IMR-90 (cell line): ENCODE measurements around the gene VPS37B. TPM values are rescaled to one million over a fixed set of nuclear protein-coding genes. Genes with fewer than 3 reads are reported as not detected.

ENCODE experiments used
- ATAC-seq: fragments of 200-7000 bp; cut with Tn5 transposase; 2 replicates; pipeline ENCODE4 v1.9.1; 2020; ENCODE audit warnings: low read depth, mild to moderate bottlenecking, moderate library complexity
- BruUV-seq: library from RNA; stranded (reverse); fragments of 400-500 nt; replicated peaks from 2 replicates; lab custom pipeline; 2021; lab: Mats Ljungman, UMichigan
- CTCF ChIA-PET: fragments of 300-600 bp; formaldehyde crosslinking; extraction: SDS; loops from one replicate; lab custom pipeline; 2021; ENCODE audit warnings: antibody characterized with exemption; lab: Yijun Ruan, JAX
- POLR2A ChIA-PET: fragments of 300-600 bp; sonication (Branson Sonifier 250); formaldehyde crosslinking; loops from one replicate; lab custom pipeline; 2022; ENCODE audit warnings: antibody characterized with exemption; ENCODE audit not compliant: unreplicated experiment; lab: Charles Lee
- DNase-seq: peaks from one replicate; pipeline ENCODE4 v3.0.0; 2013
- H2AFZ ChIP-seq: replicated peaks from 2 replicates; pipeline ENCODE3; 2013; ENCODE audit warnings: low read length, mild to moderate bottlenecking; ENCODE audit not compliant: poor library complexity
- H2AK5ac ChIP-seq: 2 replicates; pipeline ENCODE4 v1.6.1; 2013; ENCODE audit warnings: low read depth, low read length, inconsistent platforms
- H2AK9ac ChIP-seq: replicated peaks from 2 replicates; pipeline ENCODE3; 2013; ENCODE audit warnings: mild to moderate bottlenecking, low read depth, low read length, moderate library complexity; ENCODE audit not compliant: poor library complexity
- H2BK120ac ChIP-seq: 2 replicates; pipeline ENCODE4 v1.6.1; 2013; ENCODE audit warnings: low read depth, low read length, inconsistent platforms
- H2BK15ac ChIP-seq: 3 replicates; pipeline ENCODE4 v1.6.1; 2013; ENCODE audit warnings: low read depth, low read length, inconsistent platforms
- H2BK20ac ChIP-seq: 2 replicates; pipeline ENCODE4 v1.6.1; 2013; ENCODE audit warnings: low read depth, mild to moderate bottlenecking, inconsistent platforms, low read length, moderate library complexity
- H2BK5ac ChIP-seq: 2 replicates; pipeline ENCODE4 v1.6.1; 2013; ENCODE audit warnings: mild to moderate bottlenecking, low read depth, low read length, inconsistent platforms; ENCODE audit not compliant: poor library complexity, severe bottlenecking
- H3K14ac ChIP-seq: replicated peaks from 2 replicates; pipeline ENCODE4 v1.6.1; 2013; ENCODE audit warnings: low read depth, low read length, inconsistent platforms
- H3K18ac ChIP-seq: 2 replicates; pipeline ENCODE4 v1.6.1; 2013; ENCODE audit warnings: low read depth, low read length, control low read depth
- H3K23ac ChIP-seq: 2 replicates; pipeline ENCODE4 v1.6.1; 2013; ENCODE audit warnings: low read depth, low read length, inconsistent platforms
- H3K27ac ChIP-seq: 2 replicates; pipeline ENCODE4 v1.5.1; 2013; ENCODE audit warnings: mild to moderate bottlenecking, control low read depth, low read length; ENCODE audit not compliant: insufficient read depth
- H3K27me3 ChIP-seq: 2 replicates; pipeline ENCODE4 v1.6.1; 2013; ENCODE audit warnings: low read length; ENCODE audit not compliant: control insufficient read depth, insufficient read depth
- H3K36me3 ChIP-seq: 2 replicates; pipeline ENCODE4 v1.6.1; 2013; ENCODE audit warnings: low read length, mixed read lengths; ENCODE audit not compliant: control insufficient read depth, insufficient read depth
- H3K4ac ChIP-seq: 2 replicates; pipeline ENCODE4 v1.6.1; 2013; ENCODE audit warnings: low read depth, low read length, inconsistent platforms
- H3K4me1 ChIP-seq: 2 replicates; pipeline ENCODE4 v1.6.1; 2013; ENCODE audit warnings: low read length, mixed read lengths; ENCODE audit not compliant: control insufficient read depth, insufficient read depth
- H3K4me2 ChIP-seq: 2 replicates; pipeline ENCODE4 v1.6.1; 2013; ENCODE audit warnings: low read depth, mild to moderate bottlenecking, control low read depth, low read length, moderate library complexity
- H3K4me3 ChIP-seq: 2 replicates; pipeline ENCODE4 v1.5.1; 2013; ENCODE audit warnings: low read depth, mild to moderate bottlenecking, control low read depth, low read length, moderate library complexity; ENCODE audit not compliant: insufficient read depth
- H3K56ac ChIP-seq: 2 replicates; pipeline ENCODE4 v1.6.1; 2013; ENCODE audit warnings: low read length, inconsistent platforms; ENCODE audit not compliant: insufficient read depth; ENCODE audit errors: extremely low read depth
- H3K79me1 ChIP-seq, 2 experiments: 2 replicates each; pipeline ENCODE4 v1.6.1; 2013; ENCODE audit warnings: low read length in 2 of 2, inconsistent platforms in 1 of 2, low read depth in 1 of 2
- H3K9ac ChIP-seq: 2 replicates; pipeline ENCODE4 v1.6.1; 2013; ENCODE audit warnings: low read depth, low read length, control low read depth
- H3K9me1 ChIP-seq: 2 replicates; pipeline ENCODE4 v1.6.1; 2013; ENCODE audit warnings: low read length, inconsistent platforms; ENCODE audit not compliant: insufficient read depth
- H3K9me3 ChIP-seq: 2 replicates; pipeline ENCODE4 v1.6.1; 2013; ENCODE audit warnings: low read length; ENCODE audit not compliant: control insufficient read depth, insufficient read depth
- H4K20me1 ChIP-seq: 2 replicates; pipeline ENCODE4 v1.6.1; 2013; ENCODE audit warnings: low read length, inconsistent platforms; ENCODE audit not compliant: insufficient read depth
- H4K5ac ChIP-seq: 2 replicates; pipeline ENCODE4 v1.6.1; 2013; ENCODE audit warnings: mild to moderate bottlenecking, low read depth, low read length, control low read depth
- H4K8ac ChIP-seq, 2 experiments: 2 replicates each; pipeline ENCODE4 v1.6.1; 2013; ENCODE audit warnings: low read depth in 2 of 2, low read length in 2 of 2, control low read depth in 1 of 2, inconsistent platforms in 1 of 2
- H4K91ac ChIP-seq: 2 replicates; pipeline ENCODE4 v1.6.1; 2013; ENCODE audit warnings: low read depth, low read length, inconsistent platforms; ENCODE audit not compliant: insufficient read depth
- BHLHE40 ChIP-seq: fragments of 150-350 bp; IDR thresholded peaks from 2 replicates; pipeline ENCODE4 v1.6.1; 2016; ENCODE audit warnings: mild to moderate bottlenecking, low read depth, low read length
- CEBPB ChIP-seq: IDR thresholded peaks from 2 replicates; pipeline ENCODE4 v1.6.1; 2012; ENCODE audit warnings: low read depth, low read length, improper control_type of control experiment
- FOS ChIP-seq: fragments of 150-350 bp; IDR thresholded peaks from 2 replicates; pipeline ENCODE4 v1.6.1; 2016; ENCODE audit warnings: low read depth, low read length
- MAFK ChIP-seq: IDR thresholded peaks from 2 replicates; pipeline ENCODE4 v1.6.1; 2012; ENCODE audit warnings: low read depth, low read length, improper control_type of control experiment
- MAZ ChIP-seq: IDR thresholded peaks from 2 replicates; pipeline ENCODE4 v1.6.1; 2012; ENCODE audit warnings: low read depth, mild to moderate bottlenecking, low read length, improper control_type of control experiment, moderate library complexity, borderline replicate concordance
- NFE2L2 ChIP-seq: fragments of 150-350 bp; IDR thresholded peaks from 2 replicates; pipeline ENCODE4 v1.6.1; 2016; ENCODE audit warnings: low read depth, mild to moderate bottlenecking, low read length
- POLR2A ChIP-seq: IDR thresholded peaks from 2 replicates; pipeline ENCODE4 v1.6.1; 2012; ENCODE audit warnings: mild to moderate bottlenecking, low read depth, low read length
- RCOR1 ChIP-seq: IDR thresholded peaks from 2 replicates; pipeline ENCODE4 v1.6.1; 2012; ENCODE audit warnings: mild to moderate bottlenecking, low read length, improper control_type of control experiment; ENCODE audit not compliant: insufficient replicate concordance
- RFX5 ChIP-seq: IDR thresholded peaks from 2 replicates; pipeline ENCODE4 v1.8.0; 2012; ENCODE audit warnings: low read depth, mild to moderate bottlenecking, low read length, moderate library complexity
- WGBS, 2 experiments: methylation state at CpG; one replicate each; pipeline versions ENCODE4 v1.1.5 to v1.1.7; 2013; ENCODE audit warnings: missing lambda C conversion rate in 2 of 2; ENCODE audit not compliant: insufficient read length in 1 of 2; ENCODE audit errors: extremely low coverage in 2 of 2; 5-methylcytosine and 5-hydroxymethylcytosine counted together
- dilution Hi-C: fragments of 300-500 bp; cut with HindIII; formaldehyde crosslinking; loops from one replicate; pipeline ENCODE4 v1.14.3; 2018; ENCODE audit warnings: low sequenced_read_pairs; ENCODE audit not compliant: unreplicated experiment
- in situ Hi-C: fragments of 300-500 bp; cut with MboI; formaldehyde crosslinking; loops from 3 replicates; pipeline ENCODE4 v1.14.3; 2019; ENCODE audit warnings: low sequenced_read_pairs, inconsistent platforms, mixed read lengths
- intact Hi-C: fragments of 100-400 bp; cut with micrococcal nuclease; formaldehyde crosslinking; loops from 2 replicates; pipeline ENCODE4 v1.10.0; 2022
- polyA plus RNA-seq, 3 experiments: library from polyadenylated mRNA; depleted of rRNA; stranded (reverse); fragments of >200 nt; gene quantifications; 2 replicates each; pipeline ENCODE4 v1.2.3, GENCODE V29; 2012; ENCODE audit warnings: low replicate concordance in 1 of 3
- total RNA-seq: library from RNA; depleted of rRNA; stranded (reverse); fragments of >200 nt; gene quantifications from 2 replicates; pipeline ENCODE4 v1.2.3, GENCODE V29; 2012
- TF ChIP-seq, protein P1 (sequence below): conservative IDR thresholded peaks from 2 replicates; pipeline ENCODE4 v1.5.1; 2012; ENCODE audit warnings: mild to moderate bottlenecking, low read depth, low read length, improper control_type of control experiment
- TF ChIP-seq, protein P2 (sequence below): fragments of 150-350 bp; IDR thresholded peaks from 2 replicates; pipeline ENCODE4 v1.6.1; 2017; ENCODE audit warnings: mild to moderate bottlenecking, antibody characterized with exemption, low read length, low read depth

VPS37B gene
- total and polyA plus RNA-seq, 2 of the 4 experiments (the other 2 are of a cell fraction), result 8.6 to 25.7 TPM

DNA sequence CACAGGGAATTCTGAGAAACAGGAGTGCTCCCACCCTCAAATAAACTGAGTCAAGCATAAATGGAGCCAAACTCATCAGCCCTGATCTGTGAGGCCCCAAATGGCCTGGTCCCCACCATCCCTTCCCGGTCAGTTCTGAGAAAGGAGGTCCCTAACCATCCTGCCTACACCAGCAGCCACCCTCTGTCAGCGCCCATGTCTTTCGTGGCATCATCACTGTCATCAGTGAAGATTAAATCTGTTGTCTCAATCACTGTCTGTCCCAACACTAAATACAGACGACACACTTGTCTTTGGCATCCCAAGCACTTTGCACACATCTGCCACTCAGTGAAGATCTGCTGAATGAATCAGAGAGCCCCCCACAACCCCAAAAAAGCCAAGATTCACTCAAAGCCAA, 22.4 kb downstream of the VPS37B start:
- Histone ChIP-seq H3K23ac (0 out of 2 replicates have a peak overlapping the region, but pooled peaks have one; percentile 1), H3K4me1 (peaks cover 27% of the 10 kb centered on the region), H3K9me3 (no peaks in the 10 kb centered on the region), H3K27ac (no peak overlapping the region), H3K9ac (no peak overlapping the region), H3K4ac (no peak overlapping the region), H2AK9ac (no peak overlapping the region), H3K79me1 (peaks cover 48 to 86% of the 10 kb centered on the region in 2 experiments), H4K91ac (no peak overlapping the region), H2BK15ac (no peak overlapping the region), H3K36me3 (peaks cover 17% of the 10 kb centered on the region), H2BK120ac (no peak overlapping the region; the same call in 1 of the 2 replicates), H4K20me1 (peaks cover 39% of the 10 kb centered on the region), H3K18ac (no peak overlapping the region), H3K4me2 (no peak overlapping the region), H3K27me3 (no peaks in the 10 kb centered on the region), H3K56ac (no peak overlapping the region), H3K14ac (peak overlapping the region; percentile 5; the same call in 1 of the 2 replicates), H3K4me3 (no peak overlapping the region), H4K8ac (no peak overlapping the region), H2AK5ac (no peak overlapping the region; the same call in 1 of the 2 replicates), H4K5ac (no peak overlapping the region), H2BK20ac (no peak overlapping the region), H2AFZ (no peak overlapping the region), H3K9me1 (0 out of 2 replicates have a peak, but pooled peaks cover 3% of the 10 kb centered on the region), H2BK5ac (no peak overlapping the region)
- in situ Hi-C loops (loop anchor here (5.0 kb wide), 1 partner anchor 79 kb away; no protein-coding TSS in a partner anchor), dilution Hi-C loops (no loop called here), intact Hi-C loops (no loop called here)
- TF ChIP-seq, protein P1, sequence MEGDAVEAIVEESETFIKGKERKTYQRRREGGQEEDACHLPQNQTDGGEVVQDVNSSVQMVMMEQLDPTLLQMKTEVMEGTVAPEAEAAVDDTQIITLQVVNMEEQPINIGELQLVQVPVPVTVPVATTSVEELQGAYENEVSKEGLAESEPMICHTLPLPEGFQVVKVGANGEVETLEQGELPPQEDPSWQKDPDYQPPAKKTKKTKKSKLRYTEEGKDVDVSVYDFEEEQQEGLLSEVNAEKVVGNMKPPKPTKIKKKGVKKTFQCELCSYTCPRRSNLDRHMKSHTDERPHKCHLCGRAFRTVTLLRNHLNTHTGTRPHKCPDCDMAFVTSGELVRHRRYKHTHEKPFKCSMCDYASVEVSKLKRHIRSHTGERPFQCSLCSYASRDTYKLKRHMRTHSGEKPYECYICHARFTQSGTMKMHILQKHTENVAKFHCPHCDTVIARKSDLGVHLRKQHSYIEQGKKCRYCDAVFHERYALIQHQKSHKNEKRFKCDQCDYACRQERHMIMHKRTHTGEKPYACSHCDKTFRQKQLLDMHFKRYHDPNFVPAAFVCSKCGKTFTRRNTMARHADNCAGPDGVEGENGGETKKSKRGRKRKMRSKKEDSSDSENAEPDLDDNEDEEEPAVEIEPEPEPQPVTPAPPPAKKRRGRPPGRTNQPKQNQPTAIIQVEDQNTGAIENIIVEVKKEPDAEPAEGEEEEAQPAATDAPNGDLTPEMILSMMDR, result no peak
- TF ChIP-seq FOS (no peak), MAZ (no peak), CEBPB (no peak), NFE2L2 (no peak), RFX5 (no peak), BHLHE40 (no peak), RCOR1 (no peak), MAFK (no peak), POLR2A (no peak)
- TF ChIP-seq, protein P2, sequence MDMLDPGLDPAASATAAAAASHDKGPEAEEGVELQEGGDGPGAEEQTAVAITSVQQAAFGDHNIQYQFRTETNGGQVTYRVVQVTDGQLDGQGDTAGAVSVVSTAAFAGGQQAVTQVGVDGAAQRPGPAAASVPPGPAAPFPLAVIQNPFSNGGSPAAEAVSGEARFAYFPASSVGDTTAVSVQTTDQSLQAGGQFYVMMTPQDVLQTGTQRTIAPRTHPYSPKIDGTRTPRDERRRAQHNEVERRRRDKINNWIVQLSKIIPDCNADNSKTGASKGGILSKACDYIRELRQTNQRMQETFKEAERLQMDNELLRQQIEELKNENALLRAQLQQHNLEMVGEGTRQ, result no peak
- POLR2A ChIA-PET, result no interaction called here
- CTCF ChIA-PET, result no interaction called here
- ATAC-seq (no peak), DNase-seq (no peak)
- 94% methylated on average over 3 of the region's 4 CpGs; no CpG with 5 or more reads in 1 of the 2 experiments for WGBS, 2 experiments
- BruUV-seq, result no TSS peak
